ENCODE results near the gene GABPA.

- no peak for TF ChIP-seq CTCF (IDR thresholded peaks at IDR 0.05)
- TF ChIP-seq EZH2 (IDR thresholded peaks at IDR 0.05): no peak
- TF ChIP-seq EZH2phosphoT487 (IDR thresholded peaks at IDR 0.05): no peak
Measured at GRCh38 chr21:25733859-25734653, 716 bp upstream of the GABPA start.

Data from neural progenitor cell (in vitro differentiated cells).